Astrocyte (in vitro differentiated cells and primary cell): Measurements from ENCODE around the gene DDAH1. TPM values are rescaled to one million over a fixed set of nuclear protein-coding genes. Genes with fewer than 3 reads are reported as not detected.

Experiments used
- DNase-seq: peaks from one replicate; pipeline ENCODE4 v3.0.0-alpha.2; 2010; ENCODE audit warnings: low read depth
- FAIRE-seq: peaks from 2 replicates; lab custom pipeline; 2011; peaks lifted over from hg19 to GRCh38; lab: Jason Lieb, UNC
- H2AFZ ChIP-seq: 2 replicates; pipeline ENCODE4 v1.6.0; 2012; ENCODE audit warnings: low read depth, low read length, inconsistent platforms
- H3K27ac ChIP-seq: 2 replicates; pipeline ENCODE4 v1.5.1; 2011; ENCODE audit warnings: low read depth, low read length, inconsistent platforms
- H3K27me3 ChIP-seq: 2 replicates; pipeline ENCODE4 v1.6.0; 2011; ENCODE audit warnings: low read length, inconsistent platforms; ENCODE audit not compliant: insufficient read depth
- H3K36me3 ChIP-seq: 2 replicates; pipeline ENCODE4 v1.5.1; 2011; ENCODE audit warnings: low read length, inconsistent platforms; ENCODE audit not compliant: insufficient read depth
- H3K4me1 ChIP-seq: 2 replicates; pipeline ENCODE4 v1.5.1; 2011; ENCODE audit warnings: low read length, inconsistent platforms; ENCODE audit not compliant: insufficient read depth
- H3K4me2 ChIP-seq: 2 replicates; pipeline ENCODE4 v1.6.0; 2012; ENCODE audit warnings: low read length, inconsistent platforms
- H3K4me3 ChIP-seq: 2 replicates; pipeline ENCODE4 v1.5.1; 2011; ENCODE audit warnings: low read depth, mild to moderate bottlenecking, low read length, inconsistent platforms; ENCODE audit not compliant: insufficient read depth
- H3K79me2 ChIP-seq: 2 replicates; pipeline ENCODE4 v1.6.0; 2012; ENCODE audit warnings: mild to moderate bottlenecking, low read length, inconsistent platforms; ENCODE audit not compliant: insufficient read depth
- H3K9ac ChIP-seq: 2 replicates; pipeline ENCODE4 v1.6.0; 2012; ENCODE audit warnings: mild to moderate bottlenecking, low read length, inconsistent platforms
- H3K9me3 ChIP-seq: 2 replicates; pipeline ENCODE4 v1.5.1; 2012; ENCODE audit warnings: low read depth, mild to moderate bottlenecking, low read length, inconsistent platforms; ENCODE audit not compliant: insufficient read depth
- H4K20me1 ChIP-seq: 2 replicates; pipeline ENCODE4 v1.6.0; 2012; ENCODE audit warnings: low read length, inconsistent platforms; ENCODE audit not compliant: insufficient read depth
- H3K27ac Mint-ChIP-seq: one replicate; pipeline ENCODE4 v1.8.0; 2021; ENCODE audit warnings: mild to moderate bottlenecking, mixed read lengths; ENCODE audit not compliant: unreplicated experiment
- H3K27me3 Mint-ChIP-seq: one replicate; pipeline ENCODE4 v1.8.0; 2021; ENCODE audit warnings: low read depth, mixed read lengths; ENCODE audit not compliant: unreplicated experiment
- H3K36me3 Mint-ChIP-seq: one replicate; pipeline ENCODE4 v1.8.0; 2021; ENCODE audit warnings: low read depth, mixed read lengths; ENCODE audit not compliant: unreplicated experiment
- H3K4me1 Mint-ChIP-seq: one replicate; pipeline ENCODE4 v1.8.0; 2021; ENCODE audit warnings: low read depth, mixed read lengths; ENCODE audit not compliant: unreplicated experiment
- H3K4me3 Mint-ChIP-seq: one replicate; pipeline ENCODE4 v1.8.0; 2021; ENCODE audit warnings: mild to moderate bottlenecking, moderate library complexity, mixed read lengths; ENCODE audit not compliant: unreplicated experiment
- H3K9me3 Mint-ChIP-seq: one replicate; pipeline ENCODE4 v1.8.0; 2021; ENCODE audit warnings: mild to moderate bottlenecking, mixed read lengths; ENCODE audit not compliant: unreplicated experiment
- CTCF ChIP-seq: IDR thresholded peaks from 2 replicates; pipeline ENCODE4 v1.5.1; 2011; ENCODE audit warnings: low read depth, mild to moderate bottlenecking, inconsistent platforms, low read length, moderate library complexity; ENCODE audit not compliant: insufficient read depth
- EZH2 ChIP-seq: IDR thresholded peaks from 2 replicates; pipeline ENCODE4 v1.6.1; 2012; ENCODE audit warnings: mild to moderate bottlenecking, low read length, inconsistent platforms; ENCODE audit not compliant: insufficient read depth
- total RNA-seq: library from RNA; stranded (reverse); gene quantifications from 2 replicates; pipeline ENCODE4 v1.2.1, GENCODE V29; 2021

DDAH1 gene
- total RNA-seq, 1 donor from 2014 or later: 112 TPM

GRCh38 chr1:85379203-85380136 is 85.5 kb downstream of the DDAH1 start:
- H3K79me2 ChIP-seq: peaks cover 83% of the 10 kb centered on the region
- DNase-seq (no peak), FAIRE-seq (no peak)
- peaks cover 1% of the 10 kb centered on the region for H3K4me1 ChIP-seq
- Mint-ChIP-seq H3K36me3 (peaks cover 18% of the 10 kb centered on the region), H3K27me3 (no peaks in the 10 kb centered on the region), H3K4me3 (no peak overlapping the region), H3K27ac (no peak overlapping the region), H3K4me1 (peaks cover 19% of the 10 kb centered on the region), H3K9me3 (peaks cover 18% of the 10 kb centered on the region)
- TF ChIP-seq EZH2 (no peak), CTCF (no peak)
- no peak overlapping the region for H3K4me3 ChIP-seq
- H3K4me2 ChIP-seq: no peak overlapping the region
- H3K9me3 ChIP-seq: no peaks in the 10 kb centered on the region
- no peak overlapping the region for H2AFZ ChIP-seq
- peaks cover 27% of the 10 kb centered on the region for H4K20me1 ChIP-seq
- H3K36me3 ChIP-seq: peaks cover 6% of the 10 kb centered on the region
- no peak overlapping the region for H3K27ac ChIP-seq
- H3K9ac ChIP-seq: no peak overlapping the region
- no peaks in the 10 kb centered on the region for H3K27me3 ChIP-seq

GRCh38 chr1:85378534-85378933 is 86.4 kb downstream of the DDAH1 start:
- DNase-seq (no peak), FAIRE-seq (no peak)
- Mint-ChIP-seq H3K9me3 (peaks cover 18% of the 10 kb centered on the region), H3K27me3 (no peaks in the 10 kb centered on the region), H3K4me1 (peaks cover 21% of the 10 kb centered on the region), H3K4me3 (no peak overlapping the region), H3K36me3 (peaks cover 15% of the 10 kb centered on the region), H3K27ac (no peak overlapping the region)
- no peaks in the 10 kb centered on the region for H3K9me3 ChIP-seq
- peaks cover 32% of the 10 kb centered on the region for H4K20me1 ChIP-seq
- H3K4me1 ChIP-seq: peaks cover 9% of the 10 kb centered on the region
- peaks cover 84% of the 10 kb centered on the region for H3K79me2 ChIP-seq
- TF ChIP-seq EZH2 (no peak), CTCF (no peak)
- no peak overlapping the region for H2AFZ ChIP-seq
- H3K4me2 ChIP-seq: no peak overlapping the region
- H3K9ac ChIP-seq: no peak overlapping the region
- no peak overlapping the region for H3K27ac ChIP-seq
- H3K36me3 ChIP-seq: peaks cover 6% of the 10 kb centered on the region
- H3K27me3 ChIP-seq: no peaks in the 10 kb centered on the region
- no peak overlapping the region for H3K4me3 ChIP-seq

GRCh38 chr1:85376356-85376755 is 88.6 kb downstream of the DDAH1 start:
- H3K9ac ChIP-seq: no peak overlapping the region
- no peak overlapping the region for H3K4me3 ChIP-seq
- H3K36me3 ChIP-seq: peaks cover 6% of the 10 kb centered on the region
- Mint-ChIP-seq H3K9me3 (peaks cover 6% of the 10 kb centered on the region), H3K27me3 (no peaks in the 10 kb centered on the region), H3K27ac (no peak overlapping the region), H3K4me3 (no peak overlapping the region), H3K4me1 (peaks cover 25% of the 10 kb centered on the region), H3K36me3 (peaks cover 5% of the 10 kb centered on the region)
- H3K79me2 ChIP-seq: peaks cover 89% of the 10 kb centered on the region
- H4K20me1 ChIP-seq: peaks cover 37% of the 10 kb centered on the region
- H3K9me3 ChIP-seq: no peaks in the 10 kb centered on the region
- no peak overlapping the region for H3K27ac ChIP-seq
- H3K27me3 ChIP-seq: no peaks in the 10 kb centered on the region
- H2AFZ ChIP-seq: no peak overlapping the region
- TF ChIP-seq CTCF (no peak), EZH2 (no peak)
- no peak for FAIRE-seq
- DNase-seq: no peak
- no peak overlapping the region for H3K4me2 ChIP-seq
- peaks cover 9% of the 10 kb centered on the region for H3K4me1 ChIP-seq
